ENCODE results near the gene TMEM87A. TPM values are rescaled to one million over a fixed set of nuclear protein-coding genes. Genes with fewer than 3 reads are reported as not detected.

The TMEM87A gene
- total RNA-seq, 2 experiments from 2014 or later = 39.2 to 40.3 TPM

DNA sequence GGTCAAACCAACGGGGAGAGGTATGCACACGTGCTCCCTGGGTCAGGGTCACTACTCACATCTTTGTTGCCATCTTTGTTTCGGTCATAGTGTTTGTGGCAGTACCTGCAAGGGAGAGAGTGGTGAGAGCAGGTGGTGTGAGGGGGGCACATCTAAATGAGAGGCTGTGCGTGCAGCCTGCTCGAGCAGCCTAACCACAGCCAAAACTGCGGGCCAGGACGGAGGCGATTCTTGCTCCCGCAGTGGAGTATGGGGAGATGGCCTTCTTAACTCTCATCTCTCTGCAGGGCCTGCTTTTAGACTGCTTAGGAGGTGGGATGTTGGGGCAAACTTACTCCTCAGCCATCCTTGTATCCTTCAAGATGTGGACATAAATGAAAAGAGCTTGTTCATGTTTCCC lies 109.9 kb downstream of the TMEM87A start:
- DNase-seq = no peak
- no peaks in the 10 kb centered on the region for H3K4me1 Mint-ChIP-seq
- no peak overlapping the region for H3K4me3 Mint-ChIP-seq
- H3K27ac Mint-ChIP-seq = no peak overlapping the region
- peaks cover 68% of the 10 kb centered on the region for H3K36me3 Mint-ChIP-seq (ENCODE audit: low read depth)
- no peaks in the 10 kb centered on the region for H3K27me3 Mint-ChIP-seq
- POLR2A ChIA-PET = interaction anchor here (1.4 kb wide), 1 partner anchor 44 kb away, joined by 3 read pairs; the partner anchor contains the start of gene VPS39
- CTCF ChIA-PET = no interaction called here
- no peaks in the 10 kb centered on the region for H3K9me3 Mint-ChIP-seq

Other genes starting within 250 kb of the TMEM87A start
- gene PLA2G4D, start 178.9 kb downstream of the TMEM87A start, total RNA-seq = not detected
- gene PLA2G4F, start 116.8 kb downstream of the TMEM87A start, total RNA-seq = not detected
- 10 to 100 TPM; 76.8 to 82.3 TPM for gene VPS39, start 65.1 kb downstream of the TMEM87A start, total RNA-seq
- 10 to 100 TPM; 28.3 to 31.5 TPM for gene GANC, start 232 bp downstream of the TMEM87A start, total RNA-seq
- 1 to 10 TPM; 3.7 to 4.4 TPM for gene CAPN3, start 86.1 kb upstream of the TMEM87A start, total RNA-seq
- gene ZNF106, start 217.7 kb upstream of the TMEM87A start, total RNA-seq = 10 to 100 TPM; 43.6 to 47.8 TPM
- gene SNAP23, start 222.2 kb upstream of the TMEM87A start, total RNA-seq = 10 to 100 TPM; 46.0 to 49.1 TPM